ENCODE measurements around the gene SGTB.

Gene SGTB

DNA sequence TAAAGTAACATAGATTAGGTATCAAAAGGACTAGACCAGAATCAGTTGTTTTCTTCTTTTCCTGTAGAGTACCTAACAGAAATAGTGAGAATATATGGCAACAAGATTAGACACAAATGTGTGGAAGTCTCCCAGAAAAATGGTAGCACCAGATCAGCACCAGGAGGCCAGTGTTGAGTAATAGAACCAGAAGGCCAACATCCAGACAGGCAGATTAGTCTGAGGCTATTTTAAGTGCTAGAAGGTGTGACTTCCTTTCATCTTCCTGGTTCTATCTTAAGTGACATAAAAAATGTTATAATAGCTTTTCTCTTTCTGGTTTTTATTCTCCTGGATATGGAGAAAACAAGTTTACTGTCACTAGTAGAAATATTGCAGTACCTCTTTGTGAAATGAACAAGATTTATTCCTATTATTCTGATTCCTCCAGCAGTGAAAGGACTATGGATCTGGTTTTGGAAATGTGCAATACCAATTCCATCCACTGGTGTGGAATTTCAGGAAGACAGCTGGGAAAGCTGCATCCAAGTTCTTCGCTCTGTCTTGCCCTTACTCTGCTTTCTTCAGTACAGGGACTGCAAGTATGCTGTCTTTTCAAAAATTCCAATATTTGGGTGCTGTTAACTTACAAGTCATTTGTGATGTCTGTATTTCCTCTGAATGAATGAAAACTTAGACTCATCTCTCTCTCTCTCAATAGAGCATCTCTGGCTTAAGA lies 57.9 kb downstream of the SGTB start:
- H3K27ac ChIP-seq: no peak overlapping the region
- TF ChIP-seq ZFX (IDR thresholded peaks at IDR 0.05; ENCODE audit: borderline replicate concordance): no peak
- TF ChIP-seq, protein P1, sequence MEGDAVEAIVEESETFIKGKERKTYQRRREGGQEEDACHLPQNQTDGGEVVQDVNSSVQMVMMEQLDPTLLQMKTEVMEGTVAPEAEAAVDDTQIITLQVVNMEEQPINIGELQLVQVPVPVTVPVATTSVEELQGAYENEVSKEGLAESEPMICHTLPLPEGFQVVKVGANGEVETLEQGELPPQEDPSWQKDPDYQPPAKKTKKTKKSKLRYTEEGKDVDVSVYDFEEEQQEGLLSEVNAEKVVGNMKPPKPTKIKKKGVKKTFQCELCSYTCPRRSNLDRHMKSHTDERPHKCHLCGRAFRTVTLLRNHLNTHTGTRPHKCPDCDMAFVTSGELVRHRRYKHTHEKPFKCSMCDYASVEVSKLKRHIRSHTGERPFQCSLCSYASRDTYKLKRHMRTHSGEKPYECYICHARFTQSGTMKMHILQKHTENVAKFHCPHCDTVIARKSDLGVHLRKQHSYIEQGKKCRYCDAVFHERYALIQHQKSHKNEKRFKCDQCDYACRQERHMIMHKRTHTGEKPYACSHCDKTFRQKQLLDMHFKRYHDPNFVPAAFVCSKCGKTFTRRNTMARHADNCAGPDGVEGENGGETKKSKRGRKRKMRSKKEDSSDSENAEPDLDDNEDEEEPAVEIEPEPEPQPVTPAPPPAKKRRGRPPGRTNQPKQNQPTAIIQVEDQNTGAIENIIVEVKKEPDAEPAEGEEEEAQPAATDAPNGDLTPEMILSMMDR (IDR thresholded peaks at IDR 0.05): peak; percentile 58

- no peak for TF ChIP-seq ZFX (IDR thresholded peaks at IDR 0.05; ENCODE audit: borderline replicate concordance)
- TF ChIP-seq, protein P1 (IDR thresholded peaks at IDR 0.05): no peak
- H3K27ac ChIP-seq: peak overlapping the region; percentile 29; the same call in 1 of the 2 replicates
Measured at GRCh38 chr5:65654713-65655112, 67.2 kb downstream of the SGTB start.

DNA sequence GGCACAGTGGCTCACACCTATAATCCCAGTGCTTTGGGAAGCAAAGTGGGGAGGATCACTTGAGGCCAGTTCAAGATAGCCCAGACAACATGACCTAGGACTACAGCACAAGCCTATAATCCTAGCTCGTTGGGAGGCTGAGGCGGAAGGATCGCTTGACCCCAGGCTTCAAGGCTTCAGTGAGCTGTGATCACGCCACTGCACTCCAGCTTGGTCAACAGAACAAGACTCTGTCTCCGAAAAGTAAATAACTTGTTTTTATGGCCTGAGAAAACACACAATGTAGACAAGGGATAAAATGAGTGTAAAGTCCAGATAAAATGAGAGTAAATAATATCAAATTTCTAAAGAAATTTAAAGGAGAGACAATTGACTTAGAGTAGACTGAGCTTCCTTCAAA lies 70.8 kb downstream of the SGTB start:
- no peak for TF ChIP-seq ZFX (IDR thresholded peaks at IDR 0.05; ENCODE audit: borderline replicate concordance)
- TF ChIP-seq, protein P1 (IDR thresholded peaks at IDR 0.05): no peak
- H3K27ac ChIP-seq: peak overlapping the region; percentile 80

DNA sequence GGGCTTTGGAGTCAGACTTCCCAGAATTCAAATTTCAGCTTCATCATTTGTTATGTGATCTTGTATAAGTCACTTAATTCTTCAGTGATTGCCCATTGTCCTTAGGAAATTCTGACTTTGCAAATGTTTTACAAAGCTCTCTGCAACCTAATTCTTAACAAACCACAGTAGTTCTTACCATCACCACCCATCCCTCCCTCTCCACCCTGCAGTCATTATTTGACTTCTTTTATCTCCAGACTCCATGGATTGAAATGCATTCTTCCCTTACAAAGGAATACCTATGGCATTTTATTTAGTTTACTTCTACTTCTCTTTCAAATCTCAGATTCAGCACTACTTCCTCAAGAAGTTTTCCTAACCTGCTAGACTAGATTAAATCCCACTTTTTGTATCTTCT lies 74.0 kb downstream of the SGTB start:
- TF ChIP-seq, protein P1 (IDR thresholded peaks at IDR 0.05): no peak
- no peak for TF ChIP-seq ZFX (IDR thresholded peaks at IDR 0.05; ENCODE audit: borderline replicate concordance)

DNA sequence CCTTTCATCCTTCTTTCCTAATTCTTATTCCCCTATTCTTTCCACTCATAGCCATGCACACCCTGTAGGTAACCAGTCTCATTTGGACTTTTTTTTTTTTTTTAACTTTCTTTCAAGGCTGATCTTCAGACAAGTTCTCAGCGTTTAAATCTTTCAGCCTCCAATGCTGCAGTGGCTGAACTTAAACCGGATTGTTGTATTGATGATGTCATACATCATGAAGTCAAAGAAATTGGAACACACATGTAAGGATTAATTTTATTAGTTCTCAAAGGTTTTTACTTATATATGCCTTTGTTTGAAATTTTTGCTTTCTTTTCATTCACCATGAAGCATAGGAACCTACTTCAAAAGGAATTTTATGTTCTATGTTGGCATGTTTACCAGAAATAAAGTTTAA lies 75.0 kb downstream of the SGTB start:
- H3K27ac ChIP-seq: peak overlapping the region; percentile 35
- TF ChIP-seq, protein P1 (IDR thresholded peaks at IDR 0.05): no peak
- no peak for TF ChIP-seq ZFX (IDR thresholded peaks at IDR 0.05; ENCODE audit: borderline replicate concordance)

More for the DNA sequence above, 74.0 kb downstream of the SGTB start:
- peak overlapping the region; percentile 35 for H3K27ac ChIP-seq

GRCh38 chr5:65640240-65640639 lies 81.7 kb downstream of the SGTB start:
- TF ChIP-seq, protein P1 (IDR thresholded peaks at IDR 0.05): no peak
- no peak for TF ChIP-seq ZFX (IDR thresholded peaks at IDR 0.05; ENCODE audit: borderline replicate concordance)
- peak overlapping the region; percentile 63 for H3K27ac ChIP-seq

- H3K27ac ChIP-seq: no peak overlapping the region
- TF ChIP-seq, protein P1 (IDR thresholded peaks at IDR 0.05): no peak
- no peak for TF ChIP-seq ZFX (IDR thresholded peaks at IDR 0.05; ENCODE audit: borderline replicate concordance)
Measured at GRCh38 chr5:65630981-65631380, 90.9 kb downstream of the SGTB start.

Measured in 22Rv1 (cell line).